NCI-H2227 (cell line): Measurements from ENCODE around the gene RBM5.
A peak's percentile ranks its signal among the peaks of the same experiment; 100 is the strongest.

ENCODE experiments used
- DNase-seq: peaks from one replicate; lab custom pipeline; 2025; ENCODE audit not compliant: unreplicated experiment; lab: John Stamatoyannopoulos, UW

RBM5 gene

DNA sequence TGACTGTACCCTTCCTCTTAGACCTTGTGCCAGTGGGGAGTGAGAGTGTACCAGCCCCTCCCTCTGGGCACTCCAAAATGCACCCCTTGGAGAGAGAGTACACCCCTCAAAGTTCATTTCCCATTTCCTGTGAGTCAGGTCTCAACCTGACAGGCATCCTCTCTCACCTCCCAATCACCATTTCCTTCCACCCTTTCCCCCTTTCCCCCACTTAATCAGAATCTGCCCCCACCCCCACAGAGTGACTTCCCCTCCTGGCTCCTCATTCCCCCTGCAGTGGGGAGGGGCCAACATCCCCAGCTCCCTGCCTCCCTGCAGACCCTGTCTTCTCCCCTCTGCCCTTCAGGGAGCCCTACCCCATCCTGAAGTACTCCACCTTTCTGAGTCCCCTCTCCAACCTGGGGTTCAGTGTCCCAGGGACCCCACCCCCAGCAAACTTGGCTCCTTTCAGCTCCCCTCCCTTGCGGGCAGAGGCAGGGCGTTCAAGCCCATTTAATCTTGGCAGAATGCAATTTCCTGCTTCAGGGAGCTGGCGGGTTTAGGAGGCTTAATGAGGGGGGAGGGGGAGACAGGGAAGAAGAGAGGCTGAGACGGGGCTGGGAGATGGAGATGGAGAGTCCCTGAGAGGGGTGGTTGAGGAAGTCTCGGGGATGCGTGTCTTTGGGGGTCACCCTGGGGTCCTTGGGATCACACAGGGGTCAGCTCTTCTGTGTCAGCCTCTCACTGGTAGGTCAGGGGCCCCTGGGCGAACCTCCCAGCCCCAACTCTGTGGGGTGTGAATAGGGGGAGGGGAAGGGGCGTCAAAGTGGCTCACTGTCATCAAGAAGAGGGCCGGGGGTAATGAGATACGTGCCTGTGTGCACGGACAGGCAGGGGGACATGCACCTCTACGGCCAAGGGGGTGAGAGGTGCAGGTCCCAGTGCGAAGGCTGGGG is 49.8 kb downstream of the RBM5 start:
- peak; percentile 62 for DNase-seq

- DNase-seq: no peak
Observed at GRCh38 chr3:50139308-50139707, 50.6 kb downstream of the RBM5 start.

- DNase-seq: no peak
Observed at GRCh38 chr3:50139718-50140423, 51.2 kb downstream of the RBM5 start.

DNA sequence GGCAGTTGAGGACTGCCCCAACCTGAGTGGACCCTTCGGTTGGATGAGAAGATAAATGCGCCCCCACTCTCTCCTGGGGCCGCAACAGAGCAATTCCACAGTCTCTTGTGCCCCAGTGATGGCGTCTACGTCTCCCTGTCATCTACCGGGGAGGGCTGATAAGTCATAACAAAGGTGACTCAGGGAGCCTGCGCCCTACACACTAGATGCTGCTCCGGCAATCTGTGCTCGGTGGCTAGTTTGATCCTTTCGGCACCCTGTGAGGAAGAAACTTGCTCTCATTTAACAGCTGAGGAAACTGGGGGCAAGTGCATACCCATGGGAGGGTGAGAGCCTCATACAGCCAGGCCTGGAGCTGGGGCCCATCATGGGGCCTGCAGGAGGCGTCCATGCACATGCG is 52.3 kb downstream of the RBM5 start:
- no peak for DNase-seq

DNA sequence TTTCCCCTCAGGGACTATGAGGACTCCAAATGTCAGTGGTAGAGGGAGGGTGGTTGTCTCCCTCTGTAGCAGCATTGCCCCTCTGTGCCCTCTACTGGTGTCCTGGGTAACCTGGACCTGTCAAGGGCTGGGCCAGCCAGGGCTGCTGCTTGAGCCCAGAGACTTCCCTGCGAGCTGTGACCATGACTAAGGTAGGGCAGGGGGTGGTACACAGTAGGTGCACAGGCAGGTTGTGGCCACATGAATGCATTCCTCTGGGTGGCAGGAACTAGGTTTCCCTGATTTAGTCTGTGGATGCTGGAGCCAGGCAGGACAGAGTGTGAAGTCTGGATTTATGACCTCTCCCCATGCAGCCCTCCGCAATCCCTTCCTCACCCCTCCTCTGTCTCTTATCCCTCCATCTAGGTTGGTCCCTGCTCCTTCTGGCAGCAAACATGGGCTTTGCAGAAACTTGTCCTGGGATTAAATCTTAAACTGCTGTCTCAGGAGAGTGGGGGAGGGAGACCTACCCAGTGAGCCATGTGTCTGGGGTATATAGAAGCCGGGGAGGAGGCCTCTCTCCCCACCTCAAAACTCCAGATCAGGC is 57.7 kb downstream of the RBM5 start:
- no peak for DNase-seq

GRCh38 chr3:50147016-50147415 is 58.3 kb downstream of the RBM5 start:
- DNase-seq: no peak

GRCh38 chr3:50147447-50147846 is 58.7 kb downstream of the RBM5 start:
- no peak for DNase-seq

DNA sequence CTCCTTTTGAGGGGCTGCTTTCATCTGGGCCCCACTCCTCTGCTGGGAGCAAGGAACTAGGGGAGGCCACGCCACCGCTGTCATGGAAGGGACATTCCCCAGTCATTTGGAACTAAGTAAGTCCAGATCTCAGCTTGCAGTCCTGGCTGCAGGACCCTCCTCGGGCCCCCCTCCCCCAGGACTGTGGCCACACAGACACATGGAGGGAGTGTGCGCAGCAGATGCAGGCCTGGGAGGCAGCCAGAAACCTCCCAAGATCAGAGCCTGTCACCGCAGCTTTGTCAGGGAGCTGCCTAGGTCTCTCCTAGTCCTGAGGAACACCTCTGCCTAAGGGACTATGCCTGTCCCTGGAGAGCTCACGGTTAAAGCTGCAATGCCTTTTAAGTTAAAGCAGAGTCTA is 59.1 kb downstream of the RBM5 start:
- DNase-seq: no peak

DNA sequence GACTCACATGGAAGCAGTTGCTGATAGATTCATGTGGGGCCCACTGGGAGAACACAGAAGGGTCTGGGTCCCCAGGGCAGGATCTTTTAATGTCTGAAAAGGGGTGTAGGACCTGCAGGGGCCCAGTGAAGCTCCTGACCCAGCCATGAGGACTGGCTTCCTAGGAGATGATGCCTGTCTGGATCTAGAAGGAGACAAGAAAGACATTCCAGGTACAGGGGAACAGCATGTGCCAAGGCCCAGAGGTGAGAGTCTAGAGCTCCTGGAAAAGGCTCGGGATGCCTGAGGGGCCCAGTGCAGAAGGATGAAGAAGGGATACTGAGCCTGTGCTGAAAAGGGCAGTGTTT is 61.7 kb downstream of the RBM5 start:
- no peak for DNase-seq

DNA sequence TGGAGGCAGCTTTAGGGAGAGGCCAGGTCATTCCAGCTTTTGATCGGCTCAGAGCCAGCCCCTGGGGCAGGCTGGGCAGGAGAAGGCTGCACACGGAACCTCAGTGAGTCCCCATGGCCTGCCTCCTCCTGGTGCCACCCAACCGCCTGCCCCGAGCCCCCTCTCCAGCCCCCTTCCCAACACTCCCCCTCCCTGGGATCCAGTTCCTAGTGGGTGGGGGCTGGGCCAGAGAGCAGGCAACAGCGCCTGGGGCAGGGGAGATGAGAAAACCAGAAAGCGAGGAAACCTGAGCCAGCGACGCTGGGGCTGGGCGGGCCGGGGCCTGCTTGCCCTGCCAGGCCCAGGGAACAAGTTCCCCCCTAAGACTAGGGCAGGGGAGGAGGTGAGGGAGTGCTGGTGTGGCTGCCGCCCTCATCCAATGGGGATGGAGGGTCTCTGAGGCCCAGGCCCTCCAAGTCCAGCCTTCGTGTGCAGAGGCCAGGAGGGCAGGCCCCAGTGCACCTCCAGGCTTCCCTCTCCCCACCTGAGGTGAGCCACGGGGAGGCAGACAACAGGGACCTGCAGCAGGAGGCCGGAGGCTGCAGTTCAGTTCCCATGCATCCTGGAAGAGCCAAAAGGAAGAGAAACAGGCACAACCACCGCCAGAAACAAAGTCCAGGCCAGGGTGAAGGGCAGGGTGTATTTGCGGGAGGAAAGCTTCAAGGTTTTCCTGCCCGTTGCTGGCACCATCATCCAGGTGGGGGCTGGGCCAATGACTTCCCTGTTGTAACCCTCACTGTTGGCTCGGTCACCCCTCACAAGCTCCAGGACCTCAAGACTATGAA is 62.4 kb downstream of the RBM5 start:
- no peak for DNase-seq

- DNase-seq: no peak
Observed at GRCh38 chr3:50151728-50152127, 63.0 kb downstream of the RBM5 start.

GRCh38 chr3:50153782-50154475 is 65.2 kb downstream of the RBM5 start:
- DNase-seq: no peak

- DNase-seq: peak; percentile 47
Observed at GRCh38 chr3:50154476-50154839, 65.7 kb downstream of the RBM5 start.

DNA sequence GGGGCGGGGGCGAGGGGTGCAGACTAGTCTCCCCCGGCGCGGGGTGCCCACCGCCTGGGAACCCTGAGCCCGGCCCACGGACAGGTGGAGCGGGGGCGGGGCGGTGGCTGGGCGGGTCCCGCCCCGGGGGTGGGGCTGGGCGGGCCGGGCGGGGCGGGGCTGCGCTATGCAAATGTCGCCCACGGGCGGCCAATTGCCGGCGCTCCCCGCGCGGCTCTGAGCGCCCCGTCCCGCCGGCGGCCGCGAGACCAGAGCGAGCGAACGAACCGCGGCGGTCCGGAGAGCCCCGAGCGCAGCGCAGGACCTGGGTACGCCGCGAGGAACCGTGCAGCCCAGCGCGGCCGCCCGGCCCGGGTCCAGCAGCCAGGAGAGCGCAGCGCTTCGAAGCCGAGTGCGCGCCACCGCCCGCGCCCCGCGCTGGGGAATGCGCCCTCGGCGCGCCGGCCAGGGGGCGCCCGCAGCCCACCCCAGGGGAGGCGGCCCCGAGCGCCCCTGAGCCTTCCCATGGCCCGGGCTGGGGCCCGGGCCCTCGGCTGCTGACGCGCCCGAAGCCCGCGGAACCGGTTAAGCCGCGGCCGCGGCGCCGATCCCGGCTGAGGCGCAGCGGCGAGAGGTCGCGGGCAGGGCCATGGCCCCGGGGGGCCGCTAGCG is 66.2 kb downstream of the RBM5 start, which contains the start of gene SEMA3F:
TSS of gene SEMA3F (plus strand) at position 485 of the 651 bp plus-strand sequence. CDS start 4,299 bp downstream, outside the sequence.
- peak; percentile 80 for DNase-seq

GRCh38 chr3:50155491-50155878 is 66.8 kb downstream of the RBM5 start:
- DNase-seq: no peak

- no peak for DNase-seq
Observed at GRCh38 chr3:50155891-50156290, 67.2 kb downstream of the RBM5 start.

- peak; percentile 22 for DNase-seq
Observed at GRCh38 chr3:50156549-50157493, 68.1 kb downstream of the RBM5 start.

DNA sequence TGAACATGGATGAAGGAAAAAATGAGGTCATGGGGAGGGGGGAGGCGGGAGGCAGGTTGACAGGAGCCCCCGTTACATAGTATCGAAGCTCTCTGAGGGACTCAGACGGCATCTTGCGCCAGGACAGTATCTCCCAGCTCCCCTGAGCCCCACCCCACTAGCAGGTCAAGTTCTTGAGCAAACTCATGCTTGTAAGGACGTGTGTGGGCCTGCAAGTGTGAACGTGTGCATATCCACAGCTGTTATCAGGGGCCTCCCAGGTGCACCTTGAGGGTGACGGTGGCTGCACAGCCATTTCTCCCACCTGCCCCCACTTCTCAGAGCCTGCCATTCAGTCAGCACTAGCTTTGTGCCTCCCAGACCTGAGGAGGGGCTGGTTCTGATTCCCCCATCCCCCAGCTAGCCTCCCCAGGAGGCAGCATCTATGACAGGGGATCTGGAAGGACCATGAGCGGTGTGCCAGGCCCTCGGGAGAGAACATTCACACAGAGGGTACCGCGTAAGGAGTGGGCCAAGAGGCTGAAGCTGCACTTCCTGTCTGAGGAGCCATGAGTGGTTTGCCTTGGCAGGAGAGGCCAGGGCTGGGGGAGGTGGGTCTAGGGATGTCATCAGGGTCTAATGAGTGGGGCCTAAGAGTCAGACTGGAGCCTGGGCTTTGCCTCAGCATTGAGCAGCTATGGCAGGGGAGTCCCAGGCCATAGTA is 69.3 kb downstream of the RBM5 start:
- no peak for DNase-seq
